Heart left ventricle (tissue), 13 donors: ENCODE measurements around the gene SLC12A5.

ENCODE experiments used
- POLR2A ChIP-seq, 2 donors: fragments of 450-650 bp; IDR thresholded peaks; one replicate each; pipeline ENCODE4 v1.6.1; 2017; ENCODE audit warnings: antibody characterized with exemption in 2 of 2, mild to moderate bottlenecking in 2 of 2, moderate library complexity in 2 of 2
- TF ChIP-seq, protein P1 (sequence below), 12 donors: fragments of 200-600 bp; sonication (generic) in 4 of 12; IDR thresholded peaks; one replicate each; pipeline versions ENCODE4 v1.5.0 to v1.8.0; 2018 to 2022; ENCODE audit warnings: antibody characterized with exemption in 12 of 12, mild to moderate bottlenecking in 5 of 12
- donor health status: ischemic (EF 13 %, LVEDD 7.1; RV severe dilation, severe dysfunction).
- donor health status: DM: no; HTN: yes; CAD: no.
- donor health status: DM: no; HTN: no; CAD: no.
- donor health status: ischemic (EF 25% LVEDD 6.9; RV normal size, moderate dysfunction).
- donor health status: ischemic (EF 25% LVEDD 5.7; RV mildly dilated, moderate dysfunction).
- donor health status: ischemic (EF 35%, LVEDD 5.7; RV mildly dilated, moderate dysfunction).
- donor health status: nonischemic (EF 11% LVEDD 7.7; RV severe dilation, severe dysfunction).
- donor health status: DM: yes; HTN: yes; CAD: no.
- donor health status: PGD.
- donor health status: ischemic (EF 29% LVEDD 5.4; RV normal size, mild dysfunction).
- donor health status: nonischemic (EF 23%, LVEDD 6.1; RV moderate dilation, normal function).

GRCh38 chr20:46027245-46027853 is 1.7 kb upstream of the SLC12A5 start:
- no peak for TF ChIP-seq POLR2A (IDR thresholded peaks at IDR 0.05)
- TF ChIP-seq, protein P1, sequence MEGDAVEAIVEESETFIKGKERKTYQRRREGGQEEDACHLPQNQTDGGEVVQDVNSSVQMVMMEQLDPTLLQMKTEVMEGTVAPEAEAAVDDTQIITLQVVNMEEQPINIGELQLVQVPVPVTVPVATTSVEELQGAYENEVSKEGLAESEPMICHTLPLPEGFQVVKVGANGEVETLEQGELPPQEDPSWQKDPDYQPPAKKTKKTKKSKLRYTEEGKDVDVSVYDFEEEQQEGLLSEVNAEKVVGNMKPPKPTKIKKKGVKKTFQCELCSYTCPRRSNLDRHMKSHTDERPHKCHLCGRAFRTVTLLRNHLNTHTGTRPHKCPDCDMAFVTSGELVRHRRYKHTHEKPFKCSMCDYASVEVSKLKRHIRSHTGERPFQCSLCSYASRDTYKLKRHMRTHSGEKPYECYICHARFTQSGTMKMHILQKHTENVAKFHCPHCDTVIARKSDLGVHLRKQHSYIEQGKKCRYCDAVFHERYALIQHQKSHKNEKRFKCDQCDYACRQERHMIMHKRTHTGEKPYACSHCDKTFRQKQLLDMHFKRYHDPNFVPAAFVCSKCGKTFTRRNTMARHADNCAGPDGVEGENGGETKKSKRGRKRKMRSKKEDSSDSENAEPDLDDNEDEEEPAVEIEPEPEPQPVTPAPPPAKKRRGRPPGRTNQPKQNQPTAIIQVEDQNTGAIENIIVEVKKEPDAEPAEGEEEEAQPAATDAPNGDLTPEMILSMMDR (IDR thresholded peaks at IDR 0.05) = no peak
